AG09319 (cell line): Measurements from ENCODE around the gene PDE7B.
"Not testable (repeated sequence)": the region's sequence is repeated elsewhere in the genome, so short reads cannot be mapped to it uniquely, and the experiment has no call there.

Source experiments
- DNase-seq: peaks from one replicate; pipeline ENCODE4 v3.0.0-alpha.2; 2010; ENCODE audit warnings: low read depth; ENCODE audit errors: extremely low read depth
- CTCF ChIP-seq: IDR thresholded peaks from 2 replicates; pipeline ENCODE4 v1.5.1; 2011; ENCODE audit warnings: low read depth, mild to moderate bottlenecking, inconsistent platforms, low read length, moderate library complexity

PDE7B gene

DNA sequence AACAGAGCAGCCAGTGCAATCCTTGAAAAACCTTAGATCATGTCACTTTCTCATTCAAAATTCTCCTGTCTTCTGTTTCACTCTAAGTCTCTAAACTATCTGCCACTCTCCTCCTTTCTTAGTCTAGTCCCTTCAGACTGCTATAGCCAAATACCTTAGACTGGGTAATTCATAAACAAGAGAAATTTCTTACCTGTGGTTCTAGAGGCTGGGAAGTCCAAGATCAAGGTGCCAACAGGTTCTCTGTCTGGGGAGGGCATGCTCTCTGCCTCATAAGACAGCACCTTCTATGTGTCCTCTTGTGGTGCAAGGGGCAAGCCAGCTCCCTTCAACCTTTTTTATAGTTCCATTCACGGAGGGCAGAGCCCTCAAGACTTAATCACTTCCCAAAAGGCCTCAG, 242.3 kb downstream of the PDE7B start:
- TF ChIP-seq CTCF, result no peak
- DNase-seq, result no peak

DNA sequence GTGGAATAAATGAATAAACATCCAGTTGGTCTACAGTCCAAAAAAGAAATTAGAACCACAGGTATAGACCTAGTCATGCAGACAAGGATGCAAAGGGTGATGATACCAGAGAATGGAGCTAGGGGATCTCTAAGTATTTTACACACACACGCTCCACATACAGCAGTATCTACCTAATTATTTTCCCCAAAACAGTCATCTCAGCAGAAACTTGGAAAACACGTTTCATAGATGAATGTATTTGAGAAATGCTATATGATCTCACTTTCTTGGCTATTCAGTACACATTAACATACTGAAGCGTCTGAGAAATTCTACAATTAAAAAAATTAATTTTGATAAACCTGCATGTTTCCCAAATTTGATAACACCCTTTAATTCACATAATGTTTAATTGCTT, 243.3 kb downstream of the PDE7B start:
- no peak for TF ChIP-seq CTCF
- DNase-seq, result no peak

DNA sequence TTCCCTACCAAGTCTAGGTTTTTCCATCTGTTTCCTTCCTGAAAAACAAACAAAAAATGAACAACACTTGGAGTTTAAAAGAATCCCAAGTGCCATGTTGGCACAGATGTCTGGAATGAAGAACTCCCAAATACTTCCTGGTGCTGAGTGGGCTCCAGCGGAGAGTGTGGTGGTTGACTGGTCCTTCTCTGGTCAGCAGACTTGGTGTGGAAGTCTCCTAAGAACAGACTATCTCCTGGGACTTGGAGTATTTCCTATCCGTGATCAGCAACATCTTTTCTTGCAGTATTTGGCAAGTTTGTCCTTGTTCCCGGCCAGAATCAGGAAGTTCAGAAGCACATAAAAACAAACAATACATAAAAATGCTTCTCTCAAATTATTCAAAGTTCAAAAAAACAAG, 244.5 kb downstream of the PDE7B start:
- TF ChIP-seq CTCF, result no peak
- no peak for DNase-seq

- no peak for DNase-seq
- TF ChIP-seq CTCF, result no peak
These were observed 251.6 kb downstream of the PDE7B start for GRCh38 chr6:136102991-136103688.

GRCh38 chr6:136103763-136104311, 252.3 kb downstream of the PDE7B start:
- no peak for TF ChIP-seq CTCF
- no peak for DNase-seq

DNA sequence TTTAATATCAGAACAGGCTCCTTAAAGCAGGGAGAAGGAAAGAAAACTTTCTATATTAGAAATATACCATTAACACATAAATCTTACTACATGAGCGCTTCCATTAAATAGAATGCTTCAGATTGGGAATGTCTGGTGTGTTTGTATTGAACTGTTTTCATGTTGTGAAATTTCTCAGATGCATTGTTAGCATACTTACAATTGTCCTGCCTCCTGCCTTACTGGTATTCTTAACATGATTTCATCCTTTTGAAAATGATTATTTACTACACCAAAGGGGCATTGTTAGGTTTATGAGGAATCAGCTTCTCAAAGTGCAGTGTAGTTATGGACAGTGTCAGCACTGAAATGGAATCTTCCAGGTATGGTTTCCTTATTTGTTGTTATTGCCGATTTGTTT, 253.1 kb downstream of the PDE7B start:
- TF ChIP-seq CTCF, result no peak
- DNase-seq, result no peak

DNA sequence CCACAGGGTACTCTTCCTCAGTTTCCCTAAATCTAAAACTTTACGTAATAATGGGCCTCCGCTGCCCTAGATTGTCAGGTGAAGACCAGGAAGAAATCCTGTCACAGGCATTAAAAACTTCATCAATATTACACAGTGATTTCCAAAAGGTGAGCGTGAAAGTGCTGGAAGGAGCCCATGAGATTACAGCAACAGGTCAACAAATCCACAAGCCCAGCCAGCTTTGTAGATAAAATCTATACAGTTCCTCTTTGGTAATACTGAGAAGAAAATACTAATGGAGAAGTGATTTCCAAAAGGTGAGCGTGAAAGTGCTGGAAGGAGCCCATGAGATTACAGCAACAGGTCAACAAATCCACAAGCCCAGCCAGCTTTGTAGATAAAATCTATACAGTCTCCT, 254.3 kb downstream of the PDE7B start:
- not testable (repeated sequence) for DNase-seq
